Loucy (cell line): Measurements from ENCODE around the gene LRCH1.

Experiments
- H2AFZ ChIP-seq: fragments of 200-600 bp; sonication (generic); 2 replicates; pipeline ENCODE4 v1.6.0; 2016; ENCODE audit warnings: antibody characterized with exemption, mild to moderate bottlenecking, low read length, moderate library complexity
- H3F3A ChIP-seq: fragments of 200-600 bp; 2 replicates; pipeline ENCODE4 v1.6.0; 2016; ENCODE audit warnings: antibody characterized with exemption, low read depth, mild to moderate bottlenecking
- H3K27me3 ChIP-seq: fragments of 200-600 bp; sonication (generic); 2 replicates; pipeline ENCODE4 v1.6.1; 2014; ENCODE audit warnings: low read length, mild to moderate bottlenecking; ENCODE audit not compliant: insufficient read depth, poor library complexity, severe bottlenecking
- H3K36me3 ChIP-seq: fragments of 200-600 bp; sonication (generic); 2 replicates; pipeline ENCODE4 v1.6.1; 2016; ENCODE audit warnings: low read length; ENCODE audit not compliant: insufficient read depth
- H3K4me1 ChIP-seq: fragments of 200-600 bp; sonication (generic); 2 replicates; pipeline ENCODE4 v1.5.1; 2014; ENCODE audit warnings: low read length, mild to moderate bottlenecking; ENCODE audit not compliant: insufficient read depth, poor library complexity, severe bottlenecking
- H3K4me2 ChIP-seq: fragments of 200-600 bp; sonication (generic); 2 replicates; pipeline ENCODE4 v1.6.0; 2014; ENCODE audit warnings: antibody characterized with exemption, low read length, low read depth, mild to moderate bottlenecking; ENCODE audit not compliant: poor library complexity, severe bottlenecking
- H3K4me3 ChIP-seq: fragments of 200-600 bp; sonication (generic); 2 replicates; pipeline ENCODE4 v1.5.1; 2014; ENCODE audit warnings: low read length, mild to moderate bottlenecking, mixed read lengths; ENCODE audit not compliant: poor library complexity, severe bottlenecking
- H3K79me2 ChIP-seq: fragments of 200-600 bp; sonication (generic); 2 replicates; pipeline ENCODE4 v1.6.1; 2014; ENCODE audit warnings: low read length; ENCODE audit not compliant: insufficient read depth
- H3K9ac ChIP-seq: fragments of 200-600 bp; sonication (generic); 2 replicates; pipeline ENCODE4 v1.6.0; 2014; ENCODE audit warnings: mild to moderate bottlenecking, low read depth, low read length, moderate library complexity; ENCODE audit not compliant: poor library complexity, severe bottlenecking
- H3K9me2 ChIP-seq: fragments of 200-600 bp; sonication (generic); replicated peaks from 2 replicates; pipeline ENCODE4 v1.6.1; 2016; ENCODE audit warnings: low read depth, low read length, mixed read lengths
- H3K9me3 ChIP-seq: fragments of 200-600 bp; sonication (generic); 2 replicates; pipeline ENCODE4 v1.6.1; 2014; ENCODE audit warnings: mild to moderate bottlenecking, antibody characterized with exemption, low read length, low read depth; ENCODE audit not compliant: insufficient read depth
- H4K20me1 ChIP-seq: fragments of 200-600 bp; sonication (generic); 2 replicates; pipeline ENCODE4 v1.6.0; 2014; ENCODE audit warnings: antibody characterized with exemption, low read length, mild to moderate bottlenecking; ENCODE audit not compliant: insufficient read depth, poor library complexity, severe bottlenecking
- EZH2phosphoT487 ChIP-seq: fragments of 200-600 bp; IDR thresholded peaks from 2 replicates; pipeline ENCODE4 v1.6.1; 2018; ENCODE audit warnings: antibody characterized with exemption, mild to moderate bottlenecking, moderate library complexity, borderline replicate concordance
- TF ChIP-seq, protein P1 (sequence below): fragments of 200-600 bp; sonication (generic); conservative IDR thresholded peaks from 2 replicates; pipeline ENCODE4 v1.5.1; 2014; ENCODE audit warnings: mild to moderate bottlenecking, antibody characterized with exemption, low read length

LRCH1 gene

DNA sequence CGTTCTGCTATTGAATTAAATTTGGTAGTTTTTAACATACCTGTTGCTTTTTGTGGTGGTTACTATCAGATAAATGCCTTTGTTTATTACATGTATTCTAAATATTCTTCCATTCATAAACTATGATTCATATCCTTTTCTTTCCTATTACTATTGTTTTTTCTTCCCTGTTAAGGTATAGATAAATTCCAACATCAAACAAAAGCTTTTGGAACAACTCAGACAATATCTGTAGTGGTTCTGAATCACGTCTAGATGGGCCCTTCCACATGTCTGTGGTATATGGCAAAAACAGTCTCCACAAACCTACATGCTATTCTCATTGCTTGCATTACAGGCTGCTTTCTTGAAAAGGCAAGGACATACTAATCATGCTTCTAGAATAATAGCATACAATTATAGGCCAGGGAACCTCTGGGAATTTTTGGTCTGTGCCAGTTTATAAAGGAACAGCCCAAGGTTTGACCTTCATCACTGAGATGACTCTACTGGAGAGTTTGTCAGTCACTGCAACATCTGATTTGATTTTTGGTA is 6.4 kb downstream of the LRCH1 start:
- Histone ChIP-seq H3K4me1 (peaks cover 50% of the 10 kb centered on the region), H3K36me3 (no peaks in the 10 kb centered on the region), H3F3A (no peaks in the 10 kb centered on the region; the same call in 1 of the 2 replicates), H4K20me1 (peaks cover 89% of the 10 kb centered on the region), H3K4me3 (peak overlapping the region; percentile 22), H3K9ac (no peak overlapping the region), H3K9me2 (no peaks in the 10 kb centered on the region), H3K9me3 (no peaks in the 10 kb centered on the region), H2AFZ (no peak overlapping the region), H3K79me2 (peaks cover 98% of the 10 kb centered on the region), H3K4me2 (peak overlapping the region; percentile 50), H3K27me3 (no peaks in the 10 kb centered on the region)
- no peak for TF ChIP-seq EZH2phosphoT487
- TF ChIP-seq, protein P1, sequence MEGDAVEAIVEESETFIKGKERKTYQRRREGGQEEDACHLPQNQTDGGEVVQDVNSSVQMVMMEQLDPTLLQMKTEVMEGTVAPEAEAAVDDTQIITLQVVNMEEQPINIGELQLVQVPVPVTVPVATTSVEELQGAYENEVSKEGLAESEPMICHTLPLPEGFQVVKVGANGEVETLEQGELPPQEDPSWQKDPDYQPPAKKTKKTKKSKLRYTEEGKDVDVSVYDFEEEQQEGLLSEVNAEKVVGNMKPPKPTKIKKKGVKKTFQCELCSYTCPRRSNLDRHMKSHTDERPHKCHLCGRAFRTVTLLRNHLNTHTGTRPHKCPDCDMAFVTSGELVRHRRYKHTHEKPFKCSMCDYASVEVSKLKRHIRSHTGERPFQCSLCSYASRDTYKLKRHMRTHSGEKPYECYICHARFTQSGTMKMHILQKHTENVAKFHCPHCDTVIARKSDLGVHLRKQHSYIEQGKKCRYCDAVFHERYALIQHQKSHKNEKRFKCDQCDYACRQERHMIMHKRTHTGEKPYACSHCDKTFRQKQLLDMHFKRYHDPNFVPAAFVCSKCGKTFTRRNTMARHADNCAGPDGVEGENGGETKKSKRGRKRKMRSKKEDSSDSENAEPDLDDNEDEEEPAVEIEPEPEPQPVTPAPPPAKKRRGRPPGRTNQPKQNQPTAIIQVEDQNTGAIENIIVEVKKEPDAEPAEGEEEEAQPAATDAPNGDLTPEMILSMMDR, result no peak

DNA sequence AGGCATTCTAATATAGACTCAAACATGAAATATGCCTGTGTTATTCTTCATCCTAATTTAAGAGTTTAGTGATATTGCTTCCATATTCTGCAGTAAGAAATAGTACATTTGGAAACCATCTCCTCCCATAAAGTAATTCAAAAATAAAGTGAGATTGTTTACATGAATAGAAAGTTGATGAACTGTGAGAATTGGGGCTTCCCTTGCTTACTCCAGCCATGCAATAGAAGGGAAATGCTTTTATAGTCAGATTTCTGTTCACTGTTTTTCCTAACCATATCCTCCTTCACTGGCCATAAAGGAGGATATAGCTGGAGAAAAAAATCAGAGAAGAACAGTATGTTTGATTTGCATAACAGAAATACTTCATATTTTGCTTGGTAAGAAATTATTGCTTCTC is 7.8 kb downstream of the LRCH1 start:
- Histone ChIP-seq H3K9me3 (no peaks in the 10 kb centered on the region), H3K27me3 (no peaks in the 10 kb centered on the region), H3K79me2 (peaks cover 96% of the 10 kb centered on the region), H2AFZ (no peak overlapping the region), H3K4me1 (peaks cover 39% of the 10 kb centered on the region), H3F3A (no peaks in the 10 kb centered on the region), H3K4me2 (peak overlapping the region; percentile 50), H3K36me3 (no peaks in the 10 kb centered on the region), H3K9me2 (no peaks in the 10 kb centered on the region), H3K9ac (no peak overlapping the region), H3K4me3 (no peak overlapping the region), H4K20me1 (peaks cover 85% of the 10 kb centered on the region)
- TF ChIP-seq EZH2phosphoT487, result no peak
- TF ChIP-seq, protein P1, result no peak

DNA sequence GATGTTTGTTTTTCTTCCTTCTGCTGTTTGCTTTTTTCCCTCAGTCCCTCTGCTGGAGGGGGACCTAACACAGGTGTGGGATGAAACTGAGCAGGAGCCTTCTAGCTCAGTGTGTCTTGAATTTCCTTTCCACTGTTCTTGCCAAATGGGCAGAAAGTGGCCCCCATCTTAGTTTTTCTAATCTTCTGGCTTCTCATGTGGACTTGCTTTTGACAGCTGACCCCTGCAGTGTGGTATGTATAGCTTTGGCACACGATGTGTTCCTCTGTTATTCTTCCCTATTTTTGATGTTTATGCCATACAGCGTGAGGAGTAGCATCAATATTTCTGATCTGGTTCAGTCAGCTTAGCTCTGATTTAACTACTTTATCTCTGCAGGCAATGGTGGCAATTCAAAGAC is 8.3 kb downstream of the LRCH1 start:
- Histone ChIP-seq H3K79me2 (peaks cover 96% of the 10 kb centered on the region), H3K9me2 (no peaks in the 10 kb centered on the region), H3K4me3 (no peak overlapping the region), H2AFZ (no peak overlapping the region), H3K27me3 (no peaks in the 10 kb centered on the region), H3K9me3 (no peaks in the 10 kb centered on the region), H3K4me1 (peaks cover 34% of the 10 kb centered on the region), H4K20me1 (peaks cover 86% of the 10 kb centered on the region), H3K4me2 (peak overlapping the region; percentile 50), H3F3A (no peaks in the 10 kb centered on the region), H3K9ac (no peak overlapping the region), H3K36me3 (no peaks in the 10 kb centered on the region)
- TF ChIP-seq EZH2phosphoT487, result no peak
- TF ChIP-seq, protein P1, result no peak
